GM21723 (cell line): ENCODE measurements around the gene SCN1A.
"Not testable (repeated sequence)": the region's sequence is repeated elsewhere in the genome, so short reads cannot be mapped to it uniquely, and the experiment has no call there.

ENCODE experiments used
- ATAC-seq: cut with Tn5 transposase; IDR thresholded peaks from one replicate; pipeline ENCODE4 v1.9.1; 2021; ENCODE audit warnings: mild to moderate bottlenecking, moderate library complexity; ENCODE audit not compliant: unreplicated experiment

Gene SCN1A

DNA sequence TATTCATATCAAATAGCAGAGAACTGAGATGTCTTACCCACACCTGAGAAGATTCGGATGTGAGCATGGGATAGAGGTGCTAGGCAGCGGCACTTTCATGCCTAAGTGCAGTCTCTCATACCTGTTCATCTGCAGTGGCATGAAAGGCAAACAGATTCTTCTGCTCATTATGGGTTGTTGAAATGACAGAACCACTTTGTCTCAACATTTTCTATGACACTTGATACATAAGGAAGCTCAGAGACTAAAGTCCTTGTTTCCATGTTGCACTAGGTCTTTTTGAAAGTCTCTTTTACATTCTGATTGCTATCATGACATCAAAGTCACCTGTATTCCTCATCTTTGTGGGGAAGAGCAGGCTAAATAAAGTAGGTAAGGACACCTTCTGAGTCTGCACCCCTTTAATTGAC lies 8.0 kb upstream of the SCN1A start:
- no peak for ATAC-seq

DNA sequence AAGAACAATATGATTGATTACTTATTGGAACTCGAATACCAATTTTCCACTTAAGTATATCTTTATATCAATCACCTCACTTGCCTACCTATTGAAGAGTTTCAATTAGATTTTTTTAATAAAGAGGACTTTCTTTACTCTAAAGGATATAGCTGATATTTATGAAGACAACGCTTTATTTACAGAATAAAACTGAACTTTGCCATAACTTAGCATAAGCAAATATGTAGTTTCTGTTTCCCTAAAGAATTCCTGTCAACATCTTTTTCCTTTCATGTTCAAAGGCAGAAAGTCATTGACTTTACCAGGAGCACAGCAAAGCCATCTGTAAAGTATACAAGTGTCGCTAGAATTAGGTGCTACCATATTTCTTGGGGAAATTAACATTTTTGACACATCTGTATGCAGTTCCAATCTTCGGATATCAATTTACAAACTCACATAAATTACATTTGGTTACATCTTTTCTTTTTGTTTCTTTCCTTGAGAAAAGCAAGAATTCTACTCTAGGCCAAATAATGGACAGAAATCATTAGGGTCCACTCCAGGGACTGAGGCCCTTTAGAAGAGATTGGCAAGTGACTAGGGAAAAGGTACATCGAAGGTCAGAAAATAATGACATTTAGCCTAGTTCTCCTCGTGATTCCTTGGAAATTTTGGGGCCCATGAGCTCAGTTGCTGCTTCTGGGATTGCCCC lies 7.5 kb upstream of the SCN1A start:
- ATAC-seq = no peak

DNA sequence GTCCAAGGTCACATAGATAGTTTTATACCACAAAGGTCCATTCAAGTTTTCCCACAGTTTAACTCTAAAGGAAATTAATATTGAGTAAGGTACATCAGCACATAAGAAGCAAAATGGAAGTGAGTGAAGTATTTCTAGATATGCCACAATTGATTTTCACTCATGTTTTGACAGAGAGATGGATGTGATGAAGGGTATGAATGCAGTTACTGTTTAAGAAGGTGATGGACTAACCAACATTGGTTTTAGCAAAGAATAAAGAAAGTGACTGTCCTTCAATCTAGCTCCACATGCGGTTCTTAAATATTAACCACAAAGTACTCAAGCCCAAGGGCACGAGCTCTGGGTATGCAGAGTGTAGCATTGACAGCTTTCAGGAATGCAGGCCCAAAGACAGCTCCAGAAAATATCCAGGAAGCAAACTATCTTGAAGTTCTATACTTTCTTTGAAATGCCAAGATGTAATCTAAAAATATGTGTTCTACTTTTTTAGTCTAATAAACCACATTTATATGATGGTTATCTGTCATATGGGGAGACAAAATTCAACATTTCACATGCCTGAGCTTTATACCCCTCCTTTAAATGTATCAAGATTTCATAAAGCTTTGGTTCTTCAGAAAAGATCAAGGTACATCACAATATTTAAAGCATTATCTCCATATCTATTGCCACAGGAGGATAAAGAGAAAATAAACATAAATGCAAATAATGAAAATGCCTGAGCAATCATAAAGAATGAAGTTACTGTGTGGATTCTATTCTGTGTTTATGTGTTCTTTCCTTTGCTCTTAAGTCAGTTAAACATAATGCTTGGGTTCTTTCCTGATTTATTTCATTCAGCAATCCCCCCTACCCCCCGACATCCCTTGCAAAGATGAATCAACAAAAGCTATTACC lies 6.7 kb upstream of the SCN1A start:
- no peak for ATAC-seq

DNA sequence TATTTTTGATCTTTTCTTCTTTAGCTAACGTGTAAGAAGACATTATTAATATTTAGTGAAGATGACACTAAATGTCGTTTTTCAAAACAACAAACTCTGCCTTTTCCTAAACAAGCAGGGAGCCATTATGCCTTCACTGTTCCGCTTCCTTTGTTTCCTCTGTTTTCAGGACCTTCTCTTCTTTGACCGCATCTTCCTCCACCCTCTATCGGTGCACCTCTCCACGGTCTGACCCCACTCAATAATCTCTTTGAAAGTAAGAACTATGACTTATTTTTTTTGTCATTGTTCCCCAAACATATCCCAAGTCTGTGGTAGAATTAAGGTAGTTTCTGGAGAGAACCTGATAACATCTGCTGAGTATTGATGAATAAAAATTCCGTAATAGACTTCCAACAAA lies 5.8 kb upstream of the SCN1A start:
- no peak for ATAC-seq

DNA sequence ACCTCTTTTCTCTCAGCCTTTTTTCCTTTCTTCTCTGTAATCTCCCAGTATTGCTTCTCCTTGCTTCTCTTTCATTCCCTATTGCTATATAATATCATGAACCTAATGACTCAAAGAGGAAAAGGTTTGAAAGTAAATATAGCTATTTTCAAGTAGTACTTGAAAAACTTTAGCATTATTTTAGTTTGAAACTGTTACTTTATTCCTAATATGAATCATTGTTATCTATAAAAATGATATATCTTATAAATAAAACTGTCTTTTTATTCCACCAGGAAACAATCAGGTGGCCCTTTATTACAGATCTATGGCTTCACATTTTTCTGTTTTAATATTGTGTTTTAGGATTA lies 311 bp upstream of the SCN1A start:
- ATAC-seq = no peak

DNA sequence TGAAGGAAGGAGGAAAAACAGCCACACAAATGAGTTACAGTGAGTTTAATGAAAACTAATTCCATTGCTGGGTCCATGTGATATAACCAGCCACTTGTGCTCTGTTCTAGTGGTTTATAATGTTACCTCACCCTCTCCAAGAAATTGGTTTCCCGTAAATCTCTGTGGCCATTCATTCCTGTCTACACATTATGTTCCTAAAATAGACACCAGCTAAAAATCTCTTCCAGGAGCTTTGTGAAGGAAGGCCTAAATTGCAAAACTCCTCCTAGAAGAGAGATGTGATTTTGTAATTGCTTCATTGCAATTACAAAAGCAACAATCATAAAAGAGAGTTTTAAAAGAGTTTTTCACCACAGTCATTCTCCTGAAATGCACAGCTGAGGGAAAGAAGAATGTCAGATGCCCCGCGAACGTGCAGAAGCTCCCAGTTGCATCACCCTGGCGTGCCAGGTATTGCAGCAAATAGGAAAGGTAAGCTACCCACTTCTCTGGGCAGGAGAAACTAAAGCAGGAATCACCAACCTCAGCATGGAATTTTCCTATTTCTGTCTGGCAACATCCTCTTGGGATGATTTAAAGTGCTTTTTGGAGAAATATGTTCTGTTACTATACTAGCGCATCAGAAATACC lies 1.7 kb downstream of the SCN1A start:
- no peak for ATAC-seq

DNA sequence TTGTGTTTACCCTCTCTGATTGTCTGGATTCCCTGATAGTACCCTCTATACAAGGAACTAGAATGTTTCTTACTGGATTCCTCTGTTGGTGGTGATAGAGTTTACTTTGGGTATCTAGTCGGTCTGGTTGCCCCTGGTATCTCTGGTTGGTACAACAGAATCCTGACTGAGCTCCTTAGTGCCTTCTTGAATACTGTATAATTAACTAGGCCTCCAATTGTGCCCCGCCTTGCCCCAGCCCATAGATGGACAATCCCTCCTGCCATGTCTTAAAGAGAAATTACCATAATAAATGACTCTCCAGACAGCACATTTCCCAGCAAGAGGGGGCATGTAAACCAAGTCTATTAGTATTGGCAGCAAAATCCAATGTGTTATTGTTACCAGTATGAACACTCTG lies 2.3 kb downstream of the SCN1A start:
- ATAC-seq = no peak

DNA sequence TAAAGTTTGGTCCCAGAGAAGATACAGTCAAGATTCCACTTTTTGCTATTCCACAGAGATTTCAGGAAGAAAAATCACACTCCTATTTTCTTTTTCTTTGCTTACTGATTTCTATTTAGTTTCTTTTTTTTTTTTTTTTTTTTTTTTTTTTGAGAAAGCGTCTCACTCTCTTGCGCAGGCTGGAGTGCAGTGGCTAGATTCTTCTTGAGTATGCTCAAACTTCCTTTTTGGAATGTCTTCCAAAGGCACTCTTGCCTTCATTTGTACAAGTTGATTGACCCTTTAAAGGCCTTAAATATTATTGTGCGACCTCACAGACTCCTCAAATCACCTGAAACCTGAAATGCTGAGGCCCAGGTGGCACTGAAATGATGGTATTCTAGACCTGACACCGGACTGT lies 9.6 kb downstream of the SCN1A start:
- ATAC-seq = no peak

DNA sequence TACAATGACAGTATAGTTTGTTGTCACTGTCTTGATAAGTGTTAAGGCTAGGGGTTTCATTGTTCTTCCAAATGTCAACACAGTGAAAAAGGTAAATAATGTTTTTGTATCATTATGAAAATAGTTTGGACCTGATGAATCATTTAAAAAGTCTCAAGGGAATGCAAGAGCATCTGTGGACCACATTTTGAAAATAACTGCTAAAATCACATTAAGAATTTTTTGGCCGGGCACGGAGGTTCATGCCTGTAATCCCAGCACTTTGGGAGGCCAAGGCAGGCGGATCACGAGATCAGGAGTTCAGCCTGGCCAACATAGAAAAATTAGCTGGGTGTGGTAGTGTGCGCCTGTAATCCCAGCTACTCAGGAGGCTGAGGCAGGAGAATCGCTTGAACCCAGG lies 10.3 kb downstream of the SCN1A start:
- no peak for ATAC-seq

DNA sequence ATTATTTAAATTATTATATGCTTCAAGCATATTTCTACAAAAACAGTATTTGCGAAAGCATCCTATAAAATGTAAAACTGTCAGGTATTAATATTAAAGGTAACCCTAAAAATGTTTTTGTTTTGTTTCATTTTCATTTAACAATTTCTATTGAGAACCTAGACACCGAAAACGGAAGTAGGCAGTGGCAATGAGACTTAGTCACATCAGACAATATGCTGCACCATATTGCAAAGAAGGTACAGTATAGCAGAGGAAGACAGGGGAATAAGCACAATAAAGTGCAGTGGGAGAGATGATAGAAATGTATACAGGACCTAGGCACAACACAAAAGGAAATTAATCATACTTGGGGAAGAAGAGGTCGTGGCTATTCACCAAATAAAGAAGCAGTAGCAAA lies 12.2 kb downstream of the SCN1A start:
- no peak for ATAC-seq

DNA sequence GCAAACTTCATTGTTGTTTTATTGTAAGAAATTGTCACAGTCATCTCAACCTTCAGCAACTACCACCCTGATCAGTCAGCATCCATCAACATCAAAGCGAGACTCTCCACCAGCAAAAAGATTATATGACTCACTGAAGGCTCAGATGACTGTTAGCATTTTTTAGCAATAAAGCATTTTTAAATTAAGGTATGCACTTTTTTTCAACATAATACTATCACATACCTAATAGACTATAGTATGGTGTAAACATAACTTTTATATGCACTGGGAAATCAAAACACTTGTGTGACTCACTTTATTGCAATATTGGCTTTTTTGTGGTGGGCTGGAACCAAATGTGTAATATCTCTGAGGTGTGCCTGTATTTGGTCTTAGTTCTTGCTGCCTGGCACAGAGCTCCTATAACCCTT lies 15.6 kb downstream of the SCN1A start:
- ATAC-seq = no peak

DNA sequence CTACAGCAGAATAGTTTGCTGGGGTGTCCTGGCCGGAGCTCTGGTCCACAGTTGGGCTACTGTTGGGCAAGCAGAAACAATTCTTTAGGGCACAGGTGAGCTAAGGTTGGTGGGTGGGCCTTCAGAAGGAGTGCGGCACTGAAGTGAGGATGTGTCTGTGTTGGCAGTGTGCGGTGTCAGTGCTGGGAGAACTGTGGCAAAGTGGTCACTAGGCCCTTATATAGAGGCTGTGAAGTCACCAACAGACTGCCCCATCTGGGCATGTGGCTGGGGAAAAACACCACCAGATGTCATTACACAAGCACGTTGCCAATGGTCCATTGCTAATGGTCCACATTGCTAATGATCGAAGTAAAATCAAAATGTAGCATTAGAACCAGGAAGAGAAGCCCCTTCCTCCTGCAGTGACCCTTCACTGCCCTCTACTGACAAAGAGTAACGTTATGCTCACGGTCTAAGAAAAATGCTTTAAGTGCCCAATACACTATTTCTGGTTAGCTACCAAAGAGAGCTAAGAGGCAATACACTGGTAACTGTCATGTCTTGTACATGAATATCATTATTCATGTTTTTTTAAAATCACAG lies 21.3 kb downstream of the SCN1A start:
- ATAC-seq = peak; percentile 57

DNA sequence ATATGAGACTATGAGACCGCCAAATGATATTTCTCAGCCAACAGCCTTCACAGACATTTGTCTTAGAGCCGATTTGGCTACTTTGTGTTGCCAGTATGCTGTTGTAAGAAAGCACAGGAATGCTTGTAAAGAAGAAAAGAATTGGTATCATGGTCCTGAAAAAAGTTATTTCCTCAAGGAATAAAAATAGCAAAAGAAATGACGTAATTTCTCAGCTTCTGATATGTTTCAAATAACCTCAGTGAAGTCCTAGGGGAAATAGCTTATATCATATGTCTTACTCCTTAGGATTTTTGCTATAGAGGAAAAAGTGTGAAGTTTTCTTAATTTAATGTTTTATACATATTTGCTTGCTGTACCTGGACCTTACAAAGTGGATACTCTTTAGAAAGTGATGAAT lies 23.0 kb downstream of the SCN1A start:
- ATAC-seq = no peak

DNA sequence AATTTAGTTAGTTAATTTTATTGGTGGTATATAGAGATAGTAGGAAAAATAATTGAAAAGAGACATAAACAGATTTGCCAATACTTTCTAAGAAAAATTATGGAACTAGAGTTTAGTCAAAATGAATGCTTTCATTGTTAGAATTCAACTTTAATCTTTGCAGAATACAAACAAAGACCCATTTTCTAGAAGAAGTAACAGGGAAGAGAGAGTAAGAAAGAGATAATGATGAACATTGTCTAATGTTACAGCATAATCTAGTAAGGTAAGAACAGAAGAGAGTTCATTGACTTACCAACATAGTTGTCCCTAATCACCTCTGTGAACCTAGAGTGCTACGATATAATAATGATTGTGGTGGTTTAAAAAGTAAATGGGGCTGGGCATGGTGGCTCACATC lies 23.7 kb downstream of the SCN1A start:
- no peak for ATAC-seq

DNA sequence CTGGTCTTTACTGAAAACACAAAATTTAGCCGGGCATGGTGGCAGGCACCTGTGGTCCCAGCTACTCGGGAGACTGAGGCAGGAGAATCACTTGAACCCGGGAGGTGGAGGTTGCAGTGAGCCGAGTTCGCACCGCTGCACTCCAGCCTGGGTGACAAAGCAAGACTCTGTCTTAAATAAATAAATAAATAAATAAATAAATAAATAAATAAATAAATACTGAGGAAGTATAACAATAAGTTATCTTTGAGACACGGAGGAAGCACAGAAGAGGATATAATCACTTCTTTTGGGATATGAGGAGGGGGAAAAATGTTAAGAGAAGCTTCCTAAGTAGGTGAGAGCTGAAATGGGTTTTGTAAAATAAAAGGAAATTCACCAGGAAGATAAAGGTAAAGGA lies 24.5 kb downstream of the SCN1A start:
- not testable (repeated sequence) for ATAC-seq

DNA sequence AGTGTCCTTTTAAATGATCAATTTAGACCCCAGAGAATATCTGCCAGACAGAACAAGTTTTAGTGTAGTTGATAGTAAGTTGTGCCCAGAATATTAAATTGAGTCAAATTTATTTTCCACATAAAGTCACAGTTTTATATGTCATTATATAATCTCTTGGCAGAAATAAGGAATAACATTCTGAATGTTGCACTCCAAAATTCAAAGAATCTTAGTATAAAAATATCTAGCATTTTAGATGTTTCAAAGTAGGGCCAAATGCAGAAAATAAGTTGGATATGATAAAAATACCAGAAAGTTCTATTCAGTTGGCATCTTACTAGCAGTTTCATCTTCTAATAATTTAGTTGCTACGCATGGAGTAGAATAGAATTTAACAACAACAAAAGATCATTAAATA lies 33.5 kb downstream of the SCN1A start:
- ATAC-seq = no peak

DNA sequence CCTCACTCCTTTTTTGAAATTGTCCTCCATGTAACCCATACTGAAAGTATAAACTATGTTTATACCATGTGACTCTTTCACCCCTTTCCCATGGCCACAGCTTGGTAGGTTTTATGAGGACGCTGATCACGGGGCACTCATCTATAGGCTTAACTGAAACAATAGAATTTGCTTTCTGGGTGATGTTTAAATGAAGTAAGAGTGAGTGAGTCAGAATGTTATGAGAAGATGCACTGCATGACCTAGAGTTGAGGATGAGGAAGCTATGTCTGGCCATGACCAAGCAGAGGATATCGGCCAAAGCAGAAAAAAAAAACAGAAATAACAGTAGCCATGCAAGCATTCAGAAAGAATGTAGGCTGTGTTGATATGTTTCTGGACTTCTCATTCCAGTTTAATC lies 34.9 kb downstream of the SCN1A start:
- no peak for ATAC-seq

DNA sequence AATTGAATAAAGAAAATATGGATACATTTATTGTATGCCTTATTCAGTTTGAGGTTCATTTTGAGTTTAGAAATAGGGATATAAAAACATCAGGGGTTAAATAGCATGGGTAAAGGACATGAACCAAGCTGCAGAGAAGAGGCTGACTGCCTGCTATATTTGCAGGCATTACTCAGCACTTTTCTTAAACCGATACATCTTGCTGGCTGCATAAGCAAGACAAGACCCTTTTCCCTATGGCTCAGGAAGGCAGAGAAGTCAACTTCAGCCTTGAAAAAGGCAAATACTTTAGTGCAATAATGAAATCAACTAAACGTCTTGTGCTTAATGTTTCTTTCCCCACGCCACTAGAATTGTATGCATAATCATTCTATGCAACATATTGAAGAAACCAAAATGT lies 36.4 kb downstream of the SCN1A start:
- ATAC-seq = no peak

DNA sequence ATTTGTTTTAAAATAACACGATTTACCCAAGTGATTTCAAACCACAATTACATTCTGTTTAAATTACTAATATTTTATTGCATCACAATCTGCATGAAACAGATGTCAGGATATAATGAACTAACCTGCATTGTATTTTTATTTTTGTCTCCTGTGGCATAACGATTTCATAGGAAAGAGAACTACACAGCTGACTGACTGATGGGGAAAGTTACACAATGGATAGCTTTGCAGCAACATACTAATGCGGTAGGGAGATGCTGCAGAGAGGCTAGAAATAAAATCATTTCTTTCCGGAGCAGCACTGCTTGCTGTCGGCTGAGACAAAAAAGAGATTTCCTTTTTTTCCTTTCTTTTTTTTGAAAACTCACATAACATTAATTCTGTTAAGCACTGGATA lies 36.9 kb downstream of the SCN1A start:
- ATAC-seq = no peak

DNA sequence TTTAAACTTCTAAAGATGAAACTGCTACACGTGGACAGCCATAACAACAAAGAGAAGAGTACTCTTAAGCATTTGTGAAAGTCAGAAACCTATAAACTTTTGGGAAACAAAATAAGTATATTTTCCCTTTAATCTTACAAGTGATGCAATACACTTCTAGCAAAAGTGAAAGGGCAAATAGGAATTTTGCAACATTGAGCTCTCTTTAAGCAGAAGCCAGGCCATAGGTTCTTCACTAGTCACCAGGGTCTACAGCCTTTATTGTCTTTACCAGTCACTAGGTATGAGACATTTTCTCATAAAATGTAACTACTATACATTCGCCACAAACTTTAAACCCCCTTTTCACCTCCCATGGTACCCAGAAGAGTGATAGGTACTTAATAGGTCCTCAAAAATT lies 37.5 kb downstream of the SCN1A start:
- no peak for ATAC-seq

DNA sequence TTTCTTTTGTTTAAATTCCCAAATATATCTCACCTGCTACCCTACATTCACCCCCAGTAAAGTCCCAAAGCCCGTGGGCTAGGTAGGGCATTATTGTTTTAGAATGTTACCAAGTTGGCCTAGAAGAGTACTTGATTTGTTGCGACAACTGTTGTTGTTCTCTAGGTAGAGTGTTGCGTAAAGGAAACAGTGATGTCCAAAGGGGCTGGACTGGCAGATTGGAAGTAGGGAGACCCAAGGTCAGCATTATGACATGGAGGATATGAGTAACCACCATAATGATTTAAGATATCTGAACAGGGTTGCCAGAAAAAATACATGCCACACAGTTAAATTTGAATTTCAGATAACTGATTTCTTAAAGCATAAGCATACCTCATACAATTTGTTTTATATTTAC lies 39.2 kb downstream of the SCN1A start:
- ATAC-seq = no peak

DNA sequence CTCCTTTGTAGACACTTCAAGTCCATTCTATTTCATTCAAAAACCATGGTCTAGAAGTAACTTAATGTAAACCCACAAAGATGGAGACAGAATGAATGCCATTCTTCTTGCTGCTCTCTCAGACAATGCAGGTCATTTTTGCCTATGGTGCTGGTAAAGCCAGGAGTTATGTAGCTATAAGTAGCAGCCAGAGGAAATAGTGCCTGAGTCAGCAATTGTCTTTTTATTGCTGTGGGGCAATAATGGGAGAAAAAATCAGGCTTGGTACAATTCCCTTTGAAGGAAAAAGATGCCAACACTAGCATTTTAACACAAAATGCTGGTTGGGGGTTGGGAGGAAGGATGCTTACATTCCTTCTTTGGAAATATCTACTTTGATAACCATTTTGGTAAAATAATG lies 43.5 kb downstream of the SCN1A start:
- ATAC-seq = no peak
